Stimulated activated naive CD4-positive, alpha-beta T cell (primary cell): Measurements from ENCODE around the gene TREML4.
"Not testable (repeated sequence)": the region's sequence is repeated elsewhere in the genome, so short reads cannot be mapped to it uniquely, and the experiment has no call there.

ENCODE experiments used
- DNase-seq, 6 experiments: peaks; one replicate each; lab custom pipeline; 2025; lab: John Stamatoyannopoulos, UW

Gene TREML4, protein sequence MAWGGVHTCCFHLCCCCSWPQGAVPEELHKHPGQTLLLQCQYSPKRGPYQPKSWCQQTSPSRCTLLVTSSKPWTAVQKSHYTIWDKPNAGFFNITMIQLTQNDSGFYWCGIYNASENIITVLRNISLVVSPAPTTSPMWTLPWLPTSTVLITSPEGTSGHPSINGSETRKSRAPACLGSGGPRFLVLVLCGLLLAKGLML

DNA sequence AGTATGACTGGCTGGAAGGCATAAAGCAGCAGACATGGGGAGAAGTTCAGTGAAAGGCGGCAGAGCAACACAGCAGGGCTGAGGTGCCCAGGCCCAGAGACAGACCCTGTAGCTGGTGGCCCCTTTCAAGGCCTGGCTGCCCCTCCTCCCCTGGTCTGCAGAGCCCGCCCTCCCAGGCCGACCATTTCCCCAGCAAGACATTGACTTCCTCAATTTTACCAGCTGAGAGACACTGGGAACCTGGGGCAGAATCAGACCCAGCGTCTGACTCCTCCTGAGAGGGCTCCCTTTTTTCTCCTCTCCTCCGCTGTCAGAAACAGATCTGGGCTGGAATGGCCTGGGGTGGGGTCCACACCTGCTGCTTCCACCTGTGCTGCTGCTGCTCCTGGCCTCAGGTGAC lies at the start of gene TREML4:
TREML4 (plus strand) TSS at position 254 of the 400 bp plus-strand sequence; CDS start at position 333, 79 bp downstream.
- no peak for DNase-seq

DNA sequence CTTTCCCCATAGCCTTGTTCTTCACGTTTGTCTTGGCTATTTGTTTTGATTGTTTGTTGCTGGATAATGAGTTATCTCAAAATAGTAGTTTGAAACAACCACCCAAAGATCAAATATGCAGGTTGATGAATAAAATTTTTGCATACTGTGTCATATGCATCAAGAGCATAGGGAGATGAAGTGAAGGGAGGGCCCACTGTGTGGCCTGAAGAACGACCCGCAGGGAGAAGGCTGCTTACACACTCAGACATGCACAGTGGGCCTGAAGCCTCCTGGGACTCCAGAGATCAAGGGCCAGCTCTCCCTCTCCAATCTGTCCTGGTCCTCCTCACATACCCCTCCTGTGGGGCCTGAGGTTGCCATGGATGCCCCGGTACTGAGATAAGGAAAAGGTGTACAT lies 49.0 kb upstream of the TREML4 start:
- DNase-seq = no peak

DNA sequence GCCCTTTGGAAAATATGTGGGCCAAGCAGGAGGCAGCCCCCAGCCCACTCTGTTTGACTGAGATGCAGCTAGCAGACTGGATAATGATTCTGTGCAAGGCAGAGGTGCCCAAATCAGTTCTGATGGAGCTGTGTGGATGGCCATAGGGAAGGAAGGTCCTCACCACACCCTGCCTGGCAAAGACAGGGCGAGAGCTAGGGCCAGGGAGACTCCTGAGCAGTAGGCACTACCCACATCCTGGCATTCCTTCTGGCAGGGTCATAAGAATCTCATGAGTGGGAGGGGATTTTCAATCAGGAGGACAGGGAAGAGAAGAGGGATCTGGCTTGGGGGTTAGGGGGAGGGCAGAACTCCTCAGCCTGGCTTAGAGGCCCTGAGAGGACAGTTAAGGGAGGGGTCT lies 46.6 kb upstream of the TREML4 start:
- DNase-seq = no peak

DNA sequence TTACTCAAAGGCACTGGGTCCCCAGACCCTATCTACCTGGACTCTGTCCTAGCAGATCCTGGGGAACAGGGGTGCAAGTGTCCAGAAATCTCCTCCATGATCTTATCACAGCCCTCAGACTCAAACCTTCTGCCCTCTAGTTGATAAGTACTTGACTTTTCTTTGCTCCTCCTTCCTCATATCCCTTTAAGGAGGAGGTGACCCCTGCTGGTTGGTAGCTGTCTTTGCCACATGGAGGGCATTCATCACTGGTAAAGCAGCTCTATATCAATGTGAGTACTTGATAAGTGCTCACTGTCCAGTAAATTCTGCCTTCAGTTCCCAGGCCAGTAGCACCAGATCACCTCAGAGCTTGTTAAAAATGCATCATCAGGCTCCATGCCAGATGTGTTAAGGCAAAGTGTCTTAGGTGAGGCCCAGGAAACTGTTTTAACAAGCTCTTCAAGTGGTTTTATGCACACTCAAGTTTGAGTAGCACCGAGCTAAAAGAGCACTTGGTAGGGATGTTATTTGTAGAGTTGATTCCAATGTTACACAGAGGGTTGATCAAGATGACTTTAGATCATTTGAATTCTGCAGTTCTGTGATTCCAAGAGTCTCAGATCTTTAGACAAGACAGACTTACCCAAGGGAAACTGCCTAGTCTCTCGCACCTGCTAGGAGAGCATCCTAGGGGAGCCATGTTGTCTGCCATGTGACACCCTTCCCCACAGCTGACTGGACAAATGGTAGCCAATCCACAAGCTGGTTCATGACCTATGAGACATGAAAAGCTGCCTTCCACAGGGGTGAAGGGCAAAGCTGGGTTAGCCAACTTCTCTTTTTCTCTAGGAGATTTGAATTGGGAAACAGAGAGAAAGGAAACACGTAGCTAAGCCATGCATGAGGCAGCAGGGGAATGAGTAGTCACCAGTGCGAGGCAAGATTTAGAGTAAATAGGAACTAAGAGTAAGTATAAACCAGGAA lies 45.8 kb upstream of the TREML4 start:
- peak in 5 of 6 experiments; percentile 17 to 63 (median 42) for DNase-seq

DNA sequence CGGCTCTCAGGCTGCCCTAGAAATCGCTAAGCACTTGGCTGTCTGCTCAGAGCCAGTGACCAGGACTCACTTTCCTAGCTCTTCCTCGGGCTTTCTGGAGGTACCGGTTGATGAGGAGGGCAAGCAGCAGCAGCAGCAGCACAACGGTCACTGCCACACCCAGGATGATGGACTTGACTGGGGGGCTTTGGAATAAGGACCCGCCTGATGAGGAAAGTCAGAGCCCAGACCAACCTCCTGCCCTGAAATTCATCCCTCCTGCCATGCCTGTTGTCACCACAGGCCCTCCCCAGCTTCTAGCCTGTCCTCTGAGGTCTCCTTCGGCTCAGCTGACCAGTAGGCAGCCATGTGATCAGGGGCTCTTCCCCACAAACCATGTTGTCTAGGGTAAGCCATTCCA lies 43.4 kb upstream of the TREML4 start:
- DNase-seq = no peak

DNA sequence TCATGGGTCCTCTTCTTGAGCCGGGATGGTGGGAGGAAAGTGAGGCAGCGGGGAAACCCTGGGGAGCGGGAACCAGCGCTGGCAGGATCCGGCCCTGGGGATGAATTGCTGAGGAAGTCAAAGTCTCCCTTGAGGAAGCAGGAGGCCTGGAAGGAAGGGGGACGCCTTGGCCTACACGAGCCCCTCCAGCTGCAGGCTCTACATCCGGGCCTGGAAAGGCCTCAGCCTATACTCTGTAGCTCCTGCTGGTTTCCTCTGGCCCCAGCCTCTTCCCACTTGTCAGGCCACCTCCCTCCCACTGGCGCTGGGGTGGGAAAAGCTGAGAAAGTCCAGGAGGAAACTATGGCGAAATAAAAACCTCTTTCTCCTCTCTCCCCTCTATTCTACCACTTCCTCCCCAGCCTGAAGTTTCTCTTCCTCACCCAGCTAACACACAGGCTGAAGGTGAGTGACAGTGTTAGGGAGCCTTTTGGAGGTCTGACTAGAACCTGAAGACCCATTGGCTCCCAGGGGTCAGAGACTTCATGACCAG lies 42.1 kb upstream of the TREML4 start:
- DNase-seq = no peak

DNA sequence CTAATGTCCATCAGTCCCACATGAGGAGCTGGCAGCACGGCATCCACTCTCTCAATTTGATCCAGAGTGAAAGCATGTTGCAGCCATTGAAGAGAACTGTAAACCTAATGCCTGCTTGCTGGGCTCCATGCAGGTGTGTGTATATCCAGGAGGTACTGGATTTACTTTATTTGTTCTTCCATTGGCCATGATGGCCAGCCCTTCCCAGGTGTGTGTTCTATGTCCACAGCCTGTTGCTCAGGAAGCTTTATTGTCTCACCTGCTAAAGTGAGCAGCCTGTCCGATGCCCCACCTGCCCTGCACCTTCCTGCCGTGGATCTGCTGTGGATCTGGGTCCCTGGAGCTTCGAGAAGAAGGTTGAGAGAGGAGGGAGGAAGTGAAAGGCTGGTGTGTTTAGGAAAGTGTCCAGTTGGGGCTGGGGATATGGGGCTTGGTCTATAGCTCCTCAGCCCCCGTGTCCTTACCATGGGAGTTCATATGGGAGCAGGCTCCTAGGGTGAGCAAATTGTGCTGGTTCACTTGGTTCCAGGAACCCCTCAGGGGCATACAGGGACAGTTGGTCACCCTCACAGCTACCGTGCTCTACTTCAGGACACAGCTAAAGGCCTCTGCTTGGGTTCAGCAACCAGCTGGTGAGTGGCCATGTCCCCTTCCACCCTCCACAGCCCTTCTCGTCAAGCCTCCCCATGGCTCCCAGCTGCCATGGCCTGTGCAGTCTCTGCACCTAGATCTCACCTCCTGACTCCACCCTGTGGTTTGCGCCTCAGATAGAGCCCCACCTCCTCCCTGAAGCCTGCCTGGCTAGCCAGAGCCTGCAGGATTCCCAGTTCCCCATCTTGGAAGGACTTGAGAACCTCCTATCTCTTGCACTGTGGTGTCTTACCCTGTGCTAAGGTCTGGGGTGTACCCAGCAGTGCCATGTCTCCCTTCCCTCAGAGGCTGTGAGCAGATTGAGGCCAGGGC lies 39.9 kb upstream of the TREML4 start:
- DNase-seq = no peak

DNA sequence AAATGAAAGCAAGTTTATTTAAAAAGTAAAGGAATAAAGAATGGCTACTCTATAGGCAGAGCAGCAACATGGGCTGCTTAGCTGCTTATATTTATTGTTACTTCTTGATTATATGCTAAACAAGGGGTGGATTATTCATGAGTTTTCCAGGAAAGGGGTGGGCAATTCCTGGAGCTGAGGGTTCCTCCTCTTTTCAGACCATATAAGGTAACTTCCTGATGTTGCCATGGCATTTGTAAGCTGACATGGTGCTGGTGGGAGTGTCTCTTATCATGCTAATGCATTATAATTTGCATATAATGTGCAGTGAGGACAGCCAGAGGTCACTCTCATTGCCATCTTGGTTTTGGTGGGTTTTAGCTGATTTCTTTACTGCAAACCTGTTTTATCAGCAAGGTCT lies 39.1 kb upstream of the TREML4 start:
- DNase-seq = not testable (repeated sequence)

DNA sequence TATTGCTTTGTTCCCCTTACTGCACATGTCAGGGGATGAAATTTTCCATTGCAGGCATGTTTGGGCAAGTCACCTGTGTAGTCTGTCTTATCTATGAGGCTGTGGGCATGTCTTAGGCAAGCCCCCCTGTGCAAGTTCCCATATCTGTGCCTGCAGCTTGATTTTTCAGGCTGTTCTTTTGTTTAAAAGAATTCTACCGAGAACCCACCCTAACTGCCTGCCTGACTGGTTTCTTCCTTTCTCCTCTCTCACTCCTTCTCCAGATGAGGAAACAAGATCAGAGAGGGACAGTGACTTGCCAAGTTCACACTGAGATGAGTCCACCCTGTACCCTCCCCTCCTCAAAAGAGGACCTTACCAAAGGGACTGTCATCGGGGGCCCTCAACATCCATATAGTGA lies 38.2 kb upstream of the TREML4 start:
- no peak for DNase-seq

DNA sequence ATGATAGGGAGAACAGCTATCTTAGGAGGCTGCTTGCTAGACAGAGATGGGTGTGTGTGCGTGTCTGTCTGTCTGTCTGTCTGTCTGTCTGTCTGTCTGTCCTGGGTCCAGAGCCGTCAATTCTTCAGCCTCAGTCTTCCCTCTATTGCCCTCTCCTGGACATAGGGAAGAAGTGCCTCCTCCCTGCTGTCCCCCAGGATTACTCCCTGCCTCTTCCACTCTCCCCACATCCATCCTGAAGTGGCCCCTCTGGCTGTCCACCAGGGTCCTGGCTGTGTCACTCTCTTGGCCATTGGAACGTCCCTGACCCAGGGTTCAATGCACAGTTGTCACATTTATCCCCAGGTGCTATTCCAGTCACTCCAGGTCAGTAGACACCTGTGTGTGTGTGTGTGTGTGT lies 37.4 kb upstream of the TREML4 start:
- DNase-seq = no peak

DNA sequence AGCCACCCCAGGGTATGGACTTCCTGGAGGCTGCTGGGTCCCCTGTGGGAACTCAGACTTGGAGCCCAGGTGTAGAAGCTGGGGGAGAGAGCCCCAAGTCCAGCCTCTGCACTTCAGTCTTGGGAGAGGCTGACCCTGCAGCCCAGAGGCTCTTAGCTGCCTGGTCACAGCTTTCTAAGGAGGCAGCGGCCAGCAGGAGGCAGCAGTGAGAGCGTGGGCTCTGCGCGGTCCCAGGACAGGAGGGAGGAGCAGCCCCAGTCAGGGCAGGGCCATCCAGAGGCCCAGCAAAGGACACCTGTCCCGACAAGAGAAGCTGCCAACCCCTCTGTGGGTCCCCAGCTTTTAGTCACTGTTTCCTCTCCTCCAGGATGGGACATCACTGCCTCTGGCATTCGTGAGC lies 36.6 kb upstream of the TREML4 start:
- DNase-seq = peak in 2 of 6 experiments; percentile 6 to 10

DNA sequence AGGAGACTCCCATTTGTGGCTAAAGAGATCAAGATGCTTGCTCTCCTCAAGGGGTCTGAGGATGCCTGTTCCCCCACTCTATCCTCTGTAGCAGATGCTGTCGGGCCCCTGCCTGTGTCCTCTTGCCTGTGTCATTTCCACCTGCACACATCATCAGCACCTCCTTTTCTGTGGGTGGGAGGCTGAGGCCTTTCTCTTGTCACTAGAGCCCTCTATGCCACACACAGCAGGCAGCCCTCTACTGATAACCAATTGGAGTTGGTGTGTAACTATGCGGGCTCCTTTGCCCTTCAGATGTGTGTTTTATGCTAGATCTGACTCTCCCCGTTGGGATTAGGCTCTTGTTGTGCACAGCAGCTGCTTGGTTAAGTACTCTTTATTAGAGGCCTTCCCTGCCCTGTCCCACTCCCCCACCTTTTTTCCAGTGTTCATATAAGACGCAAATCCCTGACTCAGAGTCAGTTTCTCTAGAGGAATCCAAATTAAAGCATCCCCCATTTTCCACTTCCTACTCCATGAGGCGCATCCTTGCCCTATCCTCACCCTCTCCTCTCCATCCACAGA lies 34.9 kb upstream of the TREML4 start:
- DNase-seq = no peak

DNA sequence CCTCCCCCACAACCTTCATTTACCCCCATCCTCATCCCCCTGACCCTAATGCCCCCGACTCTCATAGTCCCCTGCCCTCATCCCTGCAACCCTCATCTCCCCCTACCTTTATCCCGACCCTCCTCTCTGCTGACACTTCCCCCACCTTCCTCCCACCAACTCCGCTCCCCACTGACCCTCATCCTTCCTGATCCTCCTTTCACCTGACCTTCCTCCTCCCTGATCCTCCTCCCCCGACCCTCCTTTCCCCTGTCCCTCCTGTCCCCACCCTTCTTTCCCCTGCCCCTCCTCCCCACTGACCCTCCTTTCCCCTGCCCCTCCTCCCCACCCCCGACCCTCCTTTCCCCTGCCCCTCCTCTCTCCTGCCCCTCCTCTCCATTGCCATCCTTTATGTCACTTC lies 34.3 kb upstream of the TREML4 start:
- no peak for DNase-seq

DNA sequence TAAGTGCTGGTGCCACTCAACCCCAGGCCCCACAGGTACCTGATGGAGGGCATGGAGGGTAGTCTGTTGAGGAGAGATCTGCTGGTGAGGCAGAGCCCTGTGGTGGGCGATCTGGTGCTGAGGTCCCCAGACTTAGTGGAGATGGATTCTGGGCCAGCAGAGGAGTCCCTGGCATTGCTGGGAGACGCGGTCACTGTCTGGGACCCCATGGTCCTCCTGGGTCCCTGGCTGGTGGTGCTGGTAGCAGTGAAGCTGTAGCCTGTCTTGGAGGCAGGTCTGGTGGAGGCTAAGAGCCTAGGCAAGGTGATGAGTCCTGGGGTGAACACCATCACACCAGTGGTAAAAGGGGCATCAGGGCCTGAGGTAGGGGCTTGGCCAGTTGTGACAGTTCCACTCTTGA lies 33.8 kb upstream of the TREML4 start:
- DNase-seq = no peak

DNA sequence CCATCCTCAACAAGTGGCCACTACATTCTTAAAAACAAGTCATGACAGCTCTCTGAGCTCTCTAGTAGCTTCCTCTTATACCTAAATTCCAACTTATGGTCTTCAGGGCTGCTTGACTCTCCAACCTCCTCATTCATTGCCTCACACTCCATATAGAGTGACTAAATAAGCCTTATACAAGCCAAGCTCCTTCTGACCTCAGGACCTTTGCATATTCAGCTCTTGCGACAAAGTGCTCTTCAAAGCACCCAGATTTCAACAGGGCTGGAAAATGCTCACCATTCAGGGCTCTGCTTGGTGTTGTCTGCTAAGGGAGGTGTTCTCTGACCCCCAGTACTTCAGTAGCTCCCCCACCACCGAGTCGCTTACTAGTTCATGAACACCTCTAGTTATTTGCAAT lies 30.9 kb upstream of the TREML4 start:
- no peak for DNase-seq

DNA sequence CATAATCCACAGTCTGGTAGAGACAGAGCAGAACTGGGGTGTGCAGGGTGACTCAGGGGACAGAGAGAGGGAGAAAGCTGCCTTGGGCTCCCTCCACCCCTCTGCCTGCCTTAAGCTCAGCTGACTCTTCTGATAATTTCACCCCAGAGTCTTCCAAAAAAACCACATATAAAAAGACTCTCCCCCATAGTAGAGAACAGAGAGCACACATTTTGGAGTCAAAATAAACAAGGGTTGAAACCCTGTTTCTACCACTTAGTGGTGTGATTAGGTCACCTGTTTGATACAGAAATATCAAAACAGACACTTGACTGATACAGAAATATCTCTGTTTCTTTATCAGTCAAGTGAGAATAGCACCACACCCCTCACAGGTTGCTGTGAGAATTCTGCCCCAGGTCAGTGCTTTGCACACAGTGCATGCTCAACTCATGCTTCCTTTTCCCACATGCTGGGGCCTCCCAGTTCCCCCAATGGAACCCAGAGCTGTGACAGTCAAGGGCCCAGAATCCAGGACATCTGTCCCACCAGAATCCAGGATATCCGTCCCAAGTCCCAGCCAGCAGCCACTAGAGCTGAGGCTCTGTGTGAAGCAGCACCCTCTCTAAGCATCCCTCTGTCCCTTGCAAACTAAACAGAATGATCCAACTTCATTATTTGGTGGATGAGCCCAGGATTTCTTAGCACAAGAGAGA lies 28.4 kb upstream of the TREML4 start:
- peak in 2 of 6 experiments; percentile 40 to 55 for DNase-seq

DNA sequence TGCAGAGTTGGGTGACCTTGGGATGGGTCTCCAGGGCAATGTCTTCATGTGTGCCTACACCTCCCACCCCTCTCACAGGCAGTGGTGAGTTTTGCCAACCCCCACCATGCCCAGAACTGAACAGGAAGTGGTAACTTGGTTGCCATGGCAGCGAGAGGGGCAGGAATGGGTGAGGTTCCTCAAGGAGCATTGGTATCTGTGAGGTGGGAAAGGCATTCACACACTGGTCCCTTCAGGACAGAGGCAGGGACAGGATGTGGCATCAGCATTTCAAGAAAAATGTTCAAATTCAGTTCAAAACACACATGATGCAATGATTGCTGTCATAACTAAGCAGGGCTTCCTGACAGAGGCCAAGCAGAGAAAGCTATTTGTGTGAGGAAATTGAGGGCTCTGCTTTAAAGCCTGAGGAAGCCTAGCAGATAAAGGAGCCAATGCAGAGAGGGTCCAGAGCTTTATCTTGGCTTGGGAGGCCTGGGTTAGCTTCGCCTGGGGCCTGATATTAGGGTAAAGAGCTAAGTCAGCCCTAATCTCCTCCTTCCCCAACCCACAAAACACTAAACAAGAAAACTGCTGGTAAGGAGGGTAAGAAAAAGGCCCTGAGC lies 27.8 kb upstream of the TREML4 start:
- peak; percentile 27 to 85 (median 70) for DNase-seq

DNA sequence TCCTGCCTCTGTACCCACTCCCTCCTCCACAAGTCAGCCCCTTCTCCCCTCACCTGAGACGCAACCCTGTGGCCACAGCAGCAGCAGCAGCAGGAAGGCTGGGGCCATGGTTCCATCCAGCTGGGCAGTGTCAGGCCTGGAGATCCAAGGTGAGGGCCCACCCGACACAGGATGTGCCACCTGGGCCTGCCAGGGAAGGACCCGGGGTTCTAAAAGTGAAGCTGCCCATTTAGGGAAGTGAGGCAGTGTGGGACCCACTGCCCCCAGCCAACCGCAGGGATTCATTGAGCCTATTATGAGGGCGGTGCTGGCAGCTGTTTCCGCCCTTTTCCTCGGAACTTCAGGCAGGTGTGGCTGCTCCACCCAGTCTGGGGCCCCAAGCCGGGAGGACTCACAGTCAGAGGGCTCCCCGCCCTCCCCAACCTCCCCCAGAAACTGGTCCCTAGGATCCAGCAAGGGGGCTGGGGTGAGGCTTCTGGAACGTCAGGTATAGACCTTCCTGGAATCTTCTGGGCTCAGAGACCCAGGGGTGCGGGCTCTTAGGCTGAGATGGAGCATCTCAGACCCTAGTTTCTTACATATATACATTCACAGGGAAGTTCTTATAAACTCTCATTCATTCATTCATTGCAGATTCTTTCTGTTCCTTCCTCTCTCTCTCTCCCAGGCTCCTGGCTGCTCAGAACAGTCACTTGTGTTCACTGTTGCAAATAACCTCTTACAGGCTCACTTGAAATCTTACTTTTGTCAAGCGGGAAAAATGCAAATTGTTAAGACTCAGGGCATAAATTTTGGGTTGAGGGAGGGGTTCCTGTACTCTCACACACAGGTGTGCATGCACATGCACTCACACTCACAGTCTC lies 27.0 kb upstream of the TREML4 start, which contains the start of gene TREML2:
TREML2 (minus strand) TSS at position 249 of the 863 bp plus-strand sequence; CDS start at position 108, 141 bp downstream.
- peak in 3 of 6 experiments; percentile 8 to 66 (median 27) for DNase-seq

DNA sequence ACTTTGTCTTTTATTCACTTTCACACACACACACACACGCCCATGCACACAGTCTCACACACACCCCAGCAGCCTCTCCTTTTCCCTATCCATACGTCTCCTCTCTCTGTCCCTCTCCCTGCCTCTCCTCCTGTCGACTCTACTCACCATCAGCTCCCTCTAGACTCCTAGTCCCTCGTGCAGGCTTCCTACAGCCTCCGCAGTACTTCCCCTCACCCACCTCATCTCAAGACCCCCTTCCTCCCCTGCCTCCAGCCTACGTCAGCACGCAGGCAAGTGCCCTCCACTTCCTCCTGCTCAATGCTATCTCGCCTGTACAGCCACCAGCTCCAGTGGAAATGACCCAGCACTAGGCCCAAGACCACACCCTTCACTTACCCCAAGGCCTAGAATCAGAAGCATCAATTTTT lies 26.4 kb upstream of the TREML4 start:
- no peak for DNase-seq
